Prostate gland (tissue), 2 donors: ENCODE measurements around the gene UBP1. TPM values are rescaled to one million over a fixed set of nuclear protein-coding genes. Genes with fewer than 3 reads are reported as not detected.

ENCODE experiments used
- DNase-seq: peaks from one replicate; pipeline ENCODE4 v3.0.0-alpha.2; 2019; ENCODE audit warnings: low spot score
- H3K27ac ChIP-seq, 2 donors: fragments of 200-600 bp; sonication (generic); 2 replicates each; pipeline ENCODE4 v1.5.1; 2017 to 2019
- H3K27me3 ChIP-seq: fragments of 200-600 bp; sonication (generic); replicated peaks from 2 replicates; pipeline ENCODE4 v1.5.1; 2019; ENCODE audit not compliant: insufficient read depth
- H3K36me3 ChIP-seq, 2 donors: fragments of 200-600 bp; sonication (generic); 1 replicate in 1 of 2; 2 replicates in 1 of 2; pipeline versions ENCODE4 v1.5.1 to v1.8.1; 2017 to 2019
- H3K4me1 ChIP-seq: fragments of 200-600 bp; sonication (generic); replicated peaks from 2 replicates; pipeline ENCODE4 v1.5.1; 2019
- H3K4me3 ChIP-seq, 2 donors: fragments of 200-600 bp; sonication (generic); 2 replicates each; pipeline ENCODE4 v1.5.1; 2017 to 2019
- H3K9me3 ChIP-seq: fragments of 200-600 bp; sonication (generic); 2 replicates; pipeline ENCODE4 v1.5.1; 2017
- CTCF ChIP-seq, 4 experiments: fragments of 200-600 bp in 2 of 4; fragments of 450-650 bp in 2 of 4; sonication (generic) in 2 of 4; IDR thresholded peaks; 1 replicate in 3 of 4; 2 replicates in 1 of 4; pipeline ENCODE4 v1.5.1; 2016 to 2019; ENCODE audit warnings: antibody characterized with exemption in 4 of 4, mild to moderate bottlenecking in 2 of 4, moderate library complexity in 2 of 4
- POLR2A ChIP-seq: fragments of 450-650 bp; IDR thresholded peaks from one replicate; pipeline ENCODE4 v1.6.1; 2016; ENCODE audit warnings: antibody characterized with exemption, mild to moderate bottlenecking
- POLR2AphosphoS5 ChIP-seq: sonication (generic); formaldehyde crosslinking; IDR thresholded peaks from one replicate; pipeline ENCODE4 v1.6.1; 2017; ENCODE audit warnings: antibody characterized with exemption
- WGBS: methylation state at CpG from one replicate; pipeline ENCODE4 v1.1.5; 2018; 5-methylcytosine and 5-hydroxymethylcytosine counted together
- intact Hi-C: fragments of 100-400 bp; cut with DNase I; formaldehyde crosslinking; loops from one replicate; pipeline ENCODE4 v1.14.2; 2022
- total RNA-seq, 2 donors: library from RNA; depleted of rRNA; stranded (reverse); fragments of >200 nt; gene quantifications; one replicate each; pipeline ENCODE4 v1.1.0, GENCODE V29; 2016

UBP1 gene
- total RNA-seq, 2 donors from 2014 or later = 52.3 to 57.2 TPM

- H3K4me3 ChIP-seq = no peak overlapping the region
- H3K27me3 ChIP-seq = no peaks in the 10 kb centered on the region
- intact Hi-C loops = loop anchor here (10.0 kb wide), 1 partner anchor 213 kb away; no protein-coding TSS in a partner anchor
- H3K36me3 ChIP-seq = no peaks in the 10 kb centered on the region
- no peaks in the 10 kb centered on the region for H3K9me3 ChIP-seq
- TF ChIP-seq POLR2AphosphoS5 (no peak), POLR2A (no peak), CTCF (IDR thresholded peaks at IDR 0.05) (no peak)
- WGBS = 98% methylated on average over 4 of the region's 4 CpGs
- H3K4me1 ChIP-seq = no peaks in the 10 kb centered on the region
- no peak for DNase-seq
- H3K27ac ChIP-seq = no peak overlapping the region
Observed at GRCh38 chr3:33442190-33442589, 2.0 kb upstream of the UBP1 start.

- no peaks in the 10 kb centered on the region for H3K9me3 ChIP-seq
- WGBS = 29% methylated on average over 26 of the region's 26 CpGs
- peak overlapping the region; percentile 88 to 92 for H3K27ac ChIP-seq
- DNase-seq = peak; percentile 40
- peak overlapping the region; percentile 61 to 73 for H3K4me3 ChIP-seq
- no peaks in the 10 kb centered on the region for H3K36me3 ChIP-seq
- no peak for TF ChIP-seq POLR2A
- TF ChIP-seq CTCF (IDR thresholded peaks at IDR 0.05) = no peak
- TF ChIP-seq POLR2AphosphoS5 = no peak
- H3K4me1 ChIP-seq = no peaks in the 10 kb centered on the region
- H3K27me3 ChIP-seq = no peaks in the 10 kb centered on the region
- intact Hi-C loops = loop anchor here (2.0 to 10.0 kb wide), 2 partner anchors 213 to 277 kb away; partner anchors contain the start of gene CLASP2
Observed at GRCh38 chr3:33441225-33441976, 1.2 kb upstream of the UBP1 start.

- Histone ChIP-seq H3K4me1 (no peaks in the 10 kb centered on the region), H3K9me3 (no peaks in the 10 kb centered on the region), H3K4me3 (peak overlapping the region; percentile 61 to 73), H3K27ac (peak overlapping the region; percentile 80 to 92), H3K27me3 (no peaks in the 10 kb centered on the region), H3K36me3 (no peaks in the 10 kb centered on the region)
- TF ChIP-seq POLR2A (no peak), POLR2AphosphoS5 (no peak), CTCF (IDR thresholded peaks at IDR 0.05) (peak in 2 of 4 experiments; percentile 26 to 36)
- intact Hi-C loops = loop anchor here (2.0 to 10.0 kb wide), 2 partner anchors 215 to 279 kb away; partner anchors contain the start of gene CLASP2
- WGBS = under 1% methylated on average over 53 of the region's 93 CpGs
- DNase-seq = peak; percentile 39
Observed at GRCh38 chr3:33439546-33440327, 468 bp downstream of the UBP1 start.

GRCh38 chr3:33438881-33439545 is 1.2 kb downstream of the UBP1 start:
- Histone ChIP-seq H3K27ac (peak overlapping the region; percentile 80 to 92), H3K4me1 (no peaks in the 10 kb centered on the region), H3K36me3 (no peaks in the 10 kb centered on the region), H3K9me3 (no peaks in the 10 kb centered on the region), H3K27me3 (no peaks in the 10 kb centered on the region), H3K4me3 (peak overlapping the region; percentile 61 to 73)
- TF ChIP-seq POLR2AphosphoS5 (no peak), POLR2A (no peak), CTCF (IDR thresholded peaks at IDR 0.05) (no peak)
- WGBS = 3% methylated on average over 12 of the region's 12 CpGs
- intact Hi-C loops = no loop called here
- peak; percentile 5 for DNase-seq
